ENCODE data around the gene LARP4. TPM values are rescaled to one million over a fixed set of nuclear protein-coding genes. Genes with fewer than 3 reads are reported as not detected.

LARP4 gene
- total and polyA plus RNA-seq, 2 of the 4 experiments (the other 2 are of a cell fraction), result 11.3 to 42.5 TPM

GRCh38 chr12:50508970-50509663, 108.4 kb downstream of the LARP4 start:
- Histone ChIP-seq H3K4me2 (ENCODE audit: low read depth, low read length) (no peak overlapping the region), H3K4me1 (ENCODE audit: control insufficient read depth, insufficient read depth, low read length) (peaks cover 2% of the 10 kb centered on the region; the same call in 1 of the 2 replicates), H4K8ac (ENCODE audit: low read depth in 2 of 2, low read length in 2 of 2) (no peak overlapping the region), H2AK5ac (ENCODE audit: low read depth, low read length) (no peak overlapping the region; the same call in 1 of the 2 replicates), H3K14ac (replicated peaks; ENCODE audit: low read depth, low read length) (no peak overlapping the region), H3K4me3 (ENCODE audit: insufficient read depth, low read depth, low read length) (no peak overlapping the region), H3K9me1 (ENCODE audit: insufficient read depth, low read length) (no peaks in the 10 kb centered on the region), H4K20me1 (ENCODE audit: insufficient read depth, low read length) (peaks cover 21% of the 10 kb centered on the region), H3K79me1 (ENCODE audit: low read depth in 1 of 2, low read length in 2 of 2) (peaks cover 26 to 65% of the 10 kb centered on the region in 2 experiments), H4K91ac (ENCODE audit: insufficient read depth, low read depth, low read length) (no peak overlapping the region), H3K9me3 (ENCODE audit: control insufficient read depth, insufficient read depth, low read length) (no peaks in the 10 kb centered on the region), H3K36me3 (ENCODE audit: control insufficient read depth, insufficient read depth, low read length) (no peaks in the 10 kb centered on the region; the same call in 1 of the 2 replicates), H3K4ac (ENCODE audit: low read depth, low read length) (no peak overlapping the region), H3K27ac (ENCODE audit: insufficient read depth, low read length) (no peak overlapping the region), H3K27me3 (ENCODE audit: control insufficient read depth, insufficient read depth, low read length) (no peaks in the 10 kb centered on the region), H2BK120ac (ENCODE audit: low read depth, low read length) (no peak overlapping the region), H3K23ac (ENCODE audit: low read depth, low read length) (no peak overlapping the region), H2AFZ (replicated peaks; ENCODE audit: low read length, poor library complexity) (no peak overlapping the region), H3K9ac (ENCODE audit: low read depth, low read length) (no peak overlapping the region), H2BK20ac (ENCODE audit: low read depth, low read length) (no peak overlapping the region), H2BK5ac (ENCODE audit: low read depth, low read length, poor library complexity, severe bottlenecking) (no peak overlapping the region), H3K56ac (ENCODE audit: extremely low read depth, insufficient read depth, low read length) (no peak overlapping the region), H3K18ac (ENCODE audit: low read depth, low read length) (no peak overlapping the region), H2AK9ac (replicated peaks; ENCODE audit: low read depth, low read length, poor library complexity) (no peak overlapping the region), H2BK15ac (ENCODE audit: low read depth, low read length) (no peak overlapping the region), H4K5ac (ENCODE audit: low read depth, low read length) (no peak overlapping the region)
- in situ Hi-C loops (cut with MboI; ENCODE audit: low sequenced_read_pairs) (loop anchor here (5.0 to 25.0 kb wide), 2 partner anchors 128 to 853 kb away; no protein-coding TSS in a partner anchor), intact Hi-C loops (cut with micrococcal nuclease) (loop anchor here (5.0 kb wide), 1 partner anchor 113 kb away; no protein-coding TSS in a partner anchor), dilution Hi-C loops (cut with HindIII; ENCODE audit: low sequenced_read_pairs, unreplicated experiment) (no loop called here)
- ATAC-seq (ENCODE audit: low read depth), result no peak
- CTCF ChIA-PET, result interaction anchor here (0.8 to 1.0 kb wide), 2 partner anchors 11 to 80 kb away, joined by 3 to 5 read pairs; no protein-coding TSS in a partner anchor
- POLR2A ChIA-PET (ENCODE audit: unreplicated experiment), result no interaction called here
- 90% methylated on average over 3 of the region's 7 CpGs; no CpG with 5 or more reads in 1 of the 2 experiments for WGBS, 2 experiments (ENCODE audit: extremely low coverage in 2 of 2, insufficient read length in 1 of 2)
- DNase-seq, result no peak
- no TSS peak for BruUV-seq (replicated peaks)
- TF ChIP-seq, protein P1, sequence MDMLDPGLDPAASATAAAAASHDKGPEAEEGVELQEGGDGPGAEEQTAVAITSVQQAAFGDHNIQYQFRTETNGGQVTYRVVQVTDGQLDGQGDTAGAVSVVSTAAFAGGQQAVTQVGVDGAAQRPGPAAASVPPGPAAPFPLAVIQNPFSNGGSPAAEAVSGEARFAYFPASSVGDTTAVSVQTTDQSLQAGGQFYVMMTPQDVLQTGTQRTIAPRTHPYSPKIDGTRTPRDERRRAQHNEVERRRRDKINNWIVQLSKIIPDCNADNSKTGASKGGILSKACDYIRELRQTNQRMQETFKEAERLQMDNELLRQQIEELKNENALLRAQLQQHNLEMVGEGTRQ (IDR thresholded peaks at IDR 0.05; ENCODE audit: low read depth, low read length), result no peak
- no peak for TF ChIP-seq CHD1 (IDR thresholded peaks at IDR 0.05; ENCODE audit: low read depth, low read length)
- no peak for TF ChIP-seq ELK1 (IDR thresholded peaks at IDR 0.05; ENCODE audit: borderline replicate concordance, low read depth, low read length)
- TF ChIP-seq MXI1 (IDR thresholded peaks at IDR 0.05; ENCODE audit: borderline replicate concordance, low read depth, low read length), result no peak
- no peak for TF ChIP-seq CEBPB (IDR thresholded peaks at IDR 0.05; ENCODE audit: low read depth, low read length)
- TF ChIP-seq MAFK (IDR thresholded peaks at IDR 0.05; ENCODE audit: low read depth, low read length), result no peak
- TF ChIP-seq FOS (IDR thresholded peaks at IDR 0.05; ENCODE audit: low read depth, low read length), result no peak
- TF ChIP-seq POLR2A (IDR thresholded peaks at IDR 0.05; ENCODE audit: low read depth, low read length), result no peak
- no peak for TF ChIP-seq SMC3 (IDR thresholded peaks at IDR 0.05; ENCODE audit: low read depth, low read length)
- TF ChIP-seq BHLHE40 (IDR thresholded peaks at IDR 0.05; ENCODE audit: low read depth, low read length), result no peak
- no peak for TF ChIP-seq MAZ (IDR thresholded peaks at IDR 0.05; ENCODE audit: borderline replicate concordance, low read depth, low read length)
- no peak for TF ChIP-seq RCOR1 (IDR thresholded peaks at IDR 0.05; ENCODE audit: insufficient replicate concordance, low read length)
- TF ChIP-seq NFE2L2 (IDR thresholded peaks at IDR 0.05; ENCODE audit: low read depth, low read length), result no peak
- TF ChIP-seq, protein P2, sequence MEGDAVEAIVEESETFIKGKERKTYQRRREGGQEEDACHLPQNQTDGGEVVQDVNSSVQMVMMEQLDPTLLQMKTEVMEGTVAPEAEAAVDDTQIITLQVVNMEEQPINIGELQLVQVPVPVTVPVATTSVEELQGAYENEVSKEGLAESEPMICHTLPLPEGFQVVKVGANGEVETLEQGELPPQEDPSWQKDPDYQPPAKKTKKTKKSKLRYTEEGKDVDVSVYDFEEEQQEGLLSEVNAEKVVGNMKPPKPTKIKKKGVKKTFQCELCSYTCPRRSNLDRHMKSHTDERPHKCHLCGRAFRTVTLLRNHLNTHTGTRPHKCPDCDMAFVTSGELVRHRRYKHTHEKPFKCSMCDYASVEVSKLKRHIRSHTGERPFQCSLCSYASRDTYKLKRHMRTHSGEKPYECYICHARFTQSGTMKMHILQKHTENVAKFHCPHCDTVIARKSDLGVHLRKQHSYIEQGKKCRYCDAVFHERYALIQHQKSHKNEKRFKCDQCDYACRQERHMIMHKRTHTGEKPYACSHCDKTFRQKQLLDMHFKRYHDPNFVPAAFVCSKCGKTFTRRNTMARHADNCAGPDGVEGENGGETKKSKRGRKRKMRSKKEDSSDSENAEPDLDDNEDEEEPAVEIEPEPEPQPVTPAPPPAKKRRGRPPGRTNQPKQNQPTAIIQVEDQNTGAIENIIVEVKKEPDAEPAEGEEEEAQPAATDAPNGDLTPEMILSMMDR (conservative IDR thresholded peaks at IDR 0.05; ENCODE audit: low read depth, low read length), result no peak
- no peak for TF ChIP-seq RFX5 (IDR thresholded peaks at IDR 0.05; ENCODE audit: low read depth, low read length)

Data from IMR-90 (cell line).